Pancreas (tissue), 10 donors: ENCODE results near the gene BCOR. TPM values are rescaled to one million over a fixed set of nuclear protein-coding genes. Genes with fewer than 3 reads are reported as not detected.

Experiments
- ATAC-seq, 4 donors: fragments of 200-7000 bp; cut with Tn5 transposase; one replicate each; pipeline versions ENCODE4 v1.8.0 to v1.9.1; 2020; ENCODE audit warnings: mild to moderate bottlenecking in 4 of 4, moderate library complexity in 4 of 4
- DNase-seq, 6 donors: peaks; one replicate each; pipeline ENCODE4 v3.0.0-alpha.2; 2020
- FAIRE-seq: peaks from 2 replicates; lab custom pipeline; 2012; peaks lifted over from hg19 to GRCh38; lab: Jason Lieb, UNC
- H3K27ac ChIP-seq, 4 donors: fragments of 200-600 bp; sonication (generic); 1 replicate in 3 of 4; 2 replicates in 1 of 4; pipeline versions ENCODE4 v1.5.0 to v1.8.0; 2020
- H3K27me3 ChIP-seq, 4 donors: fragments of 200-600 bp; one replicate each; pipeline ENCODE4 v1.8.0; 2021
- H3K36me3 ChIP-seq, 3 donors: fragments of 200-600 bp; sonication (generic) in 1 of 3; one replicate each; pipeline versions ENCODE4 v1.5.0 to v1.8.0; 2020 to 2021
- H3K4me1 ChIP-seq, 3 donors: fragments of 200-600 bp; one replicate each; pipeline ENCODE4 v1.8.0; 2021
- H3K4me3 ChIP-seq, 4 donors: fragments of 200-600 bp; sonication (generic) in 2 of 4; one replicate each; pipeline versions ENCODE4 v1.5.0 to v1.8.0; 2020 to 2021
- H3K9me3 ChIP-seq, 4 donors: fragments of 200-600 bp; one replicate each; pipeline ENCODE4 v1.8.0; 2021
- WGBS, 2 donors: extraction: QIAGEN DNeasy Blood & Tissue Kit; methylation state at CpG; one replicate each; pipeline ENCODE4 v1.1.7; 2013; 5-methylcytosine and 5-hydroxymethylcytosine counted together
- intact Hi-C, 3 donors: fragments of 100-400 bp; cut with DNase I; formaldehyde crosslinking; loops; one replicate each; pipeline versions ENCODE4 v1.11.1 to v1.14.2; 2022
- polyA plus RNA-seq, 2 donors: library from polyadenylated mRNA; stranded (reverse); fragments of 200-250 nt; gene quantifications; one replicate each; pipeline ENCODE4 v1.2.3, GENCODE V29; 2013
- total RNA-seq, 6 donors: library from RNA; stranded (reverse); fragmentation: NEBNext Ultra II Directional in 4 of 6; extraction: Animal tissue kit (Norgen Biotek cat#: 25700) in 4 of 6; gene quantifications; one replicate each; pipeline versions ENCODE4 v1.2.1 to v1.2.4, GENCODE V29; 2021 to 2023
- TF ChIP-seq, protein P1 (sequence below), 4 donors: fragments of 200-600 bp; sonication (generic) in 3 of 4; IDR thresholded peaks; one replicate each; pipeline versions ENCODE4 v1.5.0 to v1.8.0; 2021; ENCODE audit warnings: antibody characterized with exemption in 4 of 4
- donor health status: healthy with polysubstance abuse.
- donor health status: DM: no; HTN: no; CAD: no; lungs with moderate emphysema.
- donor health status: DM: no; HTN: no; CAD: no.
- donor health status: control.
- donor health status: control.
- donor health status: Bipolar disorder and iron deficiency.
- donor health status: DM: yes; HTN: yes; CAD: no.
- donor health status: DM: no; HTN: no; CAD: no.
- donor health status: DM: no; HTN: no; CAD: no.
- donor health status: DM: yes; HTN: yes; CAD: no.

Gene BCOR
- total and polyA plus RNA-seq, 8 donors = 6.3 to 18.4 (median 13.0) TPM

DNA sequence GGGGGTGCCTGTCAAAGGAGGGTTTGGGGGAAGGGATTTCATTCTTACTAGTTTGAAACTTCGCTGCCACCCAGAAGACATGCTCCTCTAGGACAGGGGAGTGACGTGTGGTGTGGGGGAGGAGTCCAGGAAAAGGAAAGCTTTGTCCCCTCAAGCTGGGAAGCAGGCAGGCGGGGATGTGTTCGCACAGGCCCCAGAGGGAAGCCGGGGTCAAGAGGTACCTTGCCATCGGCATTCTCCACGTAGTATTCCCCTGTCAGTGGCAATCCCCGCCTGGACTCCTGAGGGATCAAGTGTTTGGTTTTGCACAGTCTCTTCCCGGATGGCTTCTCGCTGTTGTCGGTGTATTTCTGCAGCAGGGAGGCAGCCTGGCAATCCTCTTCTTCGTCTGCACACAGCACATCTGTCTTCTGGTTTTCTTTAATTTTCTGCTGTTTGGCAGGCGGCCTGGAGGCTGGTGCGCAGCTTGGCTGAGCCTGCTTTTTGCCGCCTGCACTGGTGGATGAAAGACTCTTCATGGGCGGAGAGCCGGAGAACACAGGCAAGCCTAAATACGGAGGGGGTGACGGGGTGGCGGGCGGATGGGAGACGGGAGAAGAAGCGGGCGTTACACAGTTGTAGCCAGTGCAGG lies 35.1 kb downstream of the BCOR start:
- 69 to 91% methylated on average over 24 of the region's 24 CpGs for WGBS, 2 donors
- H3K4me1 ChIP-seq = no peaks in the 10 kb centered on the region
- peaks cover 0 to 6% (median 0%) of the 10 kb centered on the region in 3 donors for H3K36me3 ChIP-seq
- intact Hi-C loops = no loop called here
- no peak overlapping the region for H3K27ac ChIP-seq
- H3K4me3 ChIP-seq = no peak overlapping the region
- DNase-seq (peak in 2 of 6 donors; percentile 21 to 35), ATAC-seq (no peak), FAIRE-seq (no peak)
- TF ChIP-seq, protein P1, sequence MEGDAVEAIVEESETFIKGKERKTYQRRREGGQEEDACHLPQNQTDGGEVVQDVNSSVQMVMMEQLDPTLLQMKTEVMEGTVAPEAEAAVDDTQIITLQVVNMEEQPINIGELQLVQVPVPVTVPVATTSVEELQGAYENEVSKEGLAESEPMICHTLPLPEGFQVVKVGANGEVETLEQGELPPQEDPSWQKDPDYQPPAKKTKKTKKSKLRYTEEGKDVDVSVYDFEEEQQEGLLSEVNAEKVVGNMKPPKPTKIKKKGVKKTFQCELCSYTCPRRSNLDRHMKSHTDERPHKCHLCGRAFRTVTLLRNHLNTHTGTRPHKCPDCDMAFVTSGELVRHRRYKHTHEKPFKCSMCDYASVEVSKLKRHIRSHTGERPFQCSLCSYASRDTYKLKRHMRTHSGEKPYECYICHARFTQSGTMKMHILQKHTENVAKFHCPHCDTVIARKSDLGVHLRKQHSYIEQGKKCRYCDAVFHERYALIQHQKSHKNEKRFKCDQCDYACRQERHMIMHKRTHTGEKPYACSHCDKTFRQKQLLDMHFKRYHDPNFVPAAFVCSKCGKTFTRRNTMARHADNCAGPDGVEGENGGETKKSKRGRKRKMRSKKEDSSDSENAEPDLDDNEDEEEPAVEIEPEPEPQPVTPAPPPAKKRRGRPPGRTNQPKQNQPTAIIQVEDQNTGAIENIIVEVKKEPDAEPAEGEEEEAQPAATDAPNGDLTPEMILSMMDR (IDR thresholded peaks at IDR 0.05) = no peak
- H3K27me3 ChIP-seq = no peaks in the 10 kb centered on the region
- no peaks in the 10 kb centered on the region for H3K9me3 ChIP-seq

GRCh38 chrX:40061871-40062524 lies 35.8 kb downstream of the BCOR start:
- H3K27me3 ChIP-seq = no peaks in the 10 kb centered on the region
- H3K4me3 ChIP-seq = no peak overlapping the region
- FAIRE-seq (no peak), ATAC-seq (no peak), DNase-seq (peak in 2 of 6 donors; percentile 50 to 53)
- intact Hi-C loops = no loop called here
- H3K36me3 ChIP-seq = peaks cover 0 to 6% (median 0%) of the 10 kb centered on the region in 3 donors
- H3K27ac ChIP-seq = no peak overlapping the region
- WGBS, 2 donors = 60 to 91% methylated on average over 30 of the region's 30 CpGs
- H3K4me1 ChIP-seq = no peaks in the 10 kb centered on the region
- no peaks in the 10 kb centered on the region for H3K9me3 ChIP-seq
- TF ChIP-seq, protein P1 (IDR thresholded peaks at IDR 0.05) = no peak

DNA sequence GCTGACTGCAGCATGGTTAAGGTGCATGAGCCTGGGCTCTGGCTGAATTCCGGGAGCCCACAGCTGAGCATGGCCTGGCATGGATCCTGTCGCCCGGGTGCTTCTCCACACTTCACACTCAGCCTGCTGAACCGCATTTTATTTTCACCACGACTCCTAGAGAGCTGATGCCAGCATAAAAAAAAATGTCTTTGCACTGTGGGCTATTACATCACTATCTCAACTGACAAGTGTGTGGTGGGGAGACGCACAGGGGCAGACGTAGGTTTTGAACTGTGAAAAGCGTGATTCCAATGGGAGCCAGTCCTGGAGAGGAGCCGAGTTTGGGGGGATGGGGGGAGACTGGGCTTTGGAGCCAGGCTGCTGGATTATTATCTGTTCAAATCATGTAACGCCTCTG lies 36.8 kb downstream of the BCOR start:
- intact Hi-C loops = no loop called here
- 73 to 83% methylated on average over 10 of the region's 10 CpGs for WGBS, 2 donors
- TF ChIP-seq, protein P1 (IDR thresholded peaks at IDR 0.05) = no peak
- no peaks in the 10 kb centered on the region for H3K4me1 ChIP-seq
- no peak overlapping the region for H3K4me3 ChIP-seq
- FAIRE-seq (no peak), DNase-seq (peak in 2 of 6 donors; percentile 20 to 31), ATAC-seq (no peak)
- H3K36me3 ChIP-seq = peaks cover 0 to 6% (median 0%) of the 10 kb centered on the region in 3 donors
- no peaks in the 10 kb centered on the region for H3K9me3 ChIP-seq
- no peaks in the 10 kb centered on the region for H3K27me3 ChIP-seq
- H3K27ac ChIP-seq = no peak overlapping the region

DNA sequence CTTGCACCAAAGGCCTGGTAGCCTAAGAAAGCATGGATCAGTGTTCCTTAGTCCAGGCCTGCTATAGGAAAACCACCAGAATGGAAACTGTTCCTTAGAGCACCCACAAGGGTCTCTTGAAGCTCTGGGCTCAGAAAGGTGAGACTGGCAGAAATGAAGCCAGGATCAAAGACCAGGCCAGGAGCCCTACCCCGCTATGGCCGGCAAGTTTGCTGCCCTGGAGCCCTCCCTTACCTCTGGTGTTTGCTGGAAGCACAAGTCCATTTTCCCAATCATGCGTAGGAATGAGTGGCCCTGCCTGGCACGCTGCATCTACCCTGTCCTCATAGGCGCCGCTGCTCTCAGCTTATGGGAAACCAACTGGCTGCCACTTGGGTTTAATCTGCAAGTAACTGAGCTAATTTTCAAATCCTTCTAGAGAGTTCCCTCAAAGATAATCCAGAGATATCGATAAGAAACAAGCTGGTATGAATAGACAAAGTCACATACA lies 37.4 kb downstream of the BCOR start:
- Histone ChIP-seq H3K4me1 (no peaks in the 10 kb centered on the region), H3K9me3 (no peaks in the 10 kb centered on the region), H3K27ac (no peak overlapping the region), H3K27me3 (no peaks in the 10 kb centered on the region), H3K4me3 (no peak overlapping the region), H3K36me3 (peaks cover 0 to 7% (median under 1%) of the 10 kb centered on the region in 3 donors)
- TF ChIP-seq, protein P1 (IDR thresholded peaks at IDR 0.05) = no peak
- WGBS, 2 donors = 89 to 95% methylated on average over 7 of the region's 7 CpGs
- FAIRE-seq (no peak), ATAC-seq (no peak), DNase-seq (peak in 2 of 6 donors; percentile 22 to 37)
- intact Hi-C loops = no loop called here
